OCI-LY1 (cell line): ENCODE data around the gene WWC2.

Experiments used
- H2AFZ ChIP-seq: fragments of 200-600 bp; sonication (generic), shearing (Covaris generic); 2 replicates; pipeline ENCODE4 v1.6.0; 2014; ENCODE audit warnings: antibody characterized with exemption, mild to moderate bottlenecking, low read length
- H3F3A ChIP-seq: fragments of 200-600 bp; sonication (generic), shearing (Covaris generic); 2 replicates; pipeline ENCODE4 v1.6.0; 2014; ENCODE audit warnings: mild to moderate bottlenecking, antibody characterized with exemption, low read length, moderate library complexity; ENCODE audit not compliant: insufficient read depth
- H3K27ac ChIP-seq: fragments of 200-600 bp; sonication (generic); 2 replicates; pipeline ENCODE4 v1.5.1; 2014; ENCODE audit warnings: low read length, mixed run types, mild to moderate bottlenecking, low read depth; ENCODE audit not compliant: poor library complexity, severe bottlenecking
- H3K27me3 ChIP-seq: fragments of 200-600 bp; sonication (generic); 2 replicates; pipeline ENCODE4 v1.6.0; 2014; ENCODE audit warnings: antibody characterized with exemption, mild to moderate bottlenecking, low read length, moderate library complexity; ENCODE audit not compliant: insufficient read depth
- H3K36me3 ChIP-seq: fragments of 200-600 bp; sonication (generic); 2 replicates; pipeline ENCODE4 v1.6.1; 2014; ENCODE audit warnings: mild to moderate bottlenecking, antibody characterized with exemption, low read length, moderate library complexity, mixed read lengths; ENCODE audit not compliant: insufficient read depth
- H3K4me1 ChIP-seq: fragments of 200-600 bp; sonication (generic); 2 replicates; pipeline ENCODE4 v1.5.1; 2014; ENCODE audit warnings: mild to moderate bottlenecking, low read length, moderate library complexity; ENCODE audit not compliant: insufficient read depth, severe bottlenecking
- H3K4me2 ChIP-seq: fragments of 200-600 bp; sonication (generic), shearing (Covaris generic); 2 replicates; pipeline ENCODE4 v1.6.1; 2014; ENCODE audit warnings: low read length
- H3K4me3 ChIP-seq: fragments of 200-600 bp; sonication (generic); 2 replicates; pipeline ENCODE4 v1.5.1; 2014; ENCODE audit warnings: low read length, low read depth, mild to moderate bottlenecking, mixed read lengths; ENCODE audit not compliant: poor library complexity, severe bottlenecking
- H3K79me2 ChIP-seq: fragments of 200-600 bp; shearing (Covaris generic); 2 replicates; pipeline ENCODE4 v1.6.1; 2016; ENCODE audit warnings: mixed run types, low read length, mixed read lengths; ENCODE audit not compliant: insufficient read depth
- H3K9ac ChIP-seq: fragments of 200-600 bp; sonication (generic), shearing (Covaris generic); 2 replicates; pipeline ENCODE4 v1.6.1; 2014; ENCODE audit warnings: mild to moderate bottlenecking, low read length, mixed read lengths
- H3K9me2 ChIP-seq: fragments of 200-600 bp; sonication (generic), shearing (Covaris generic); 2 replicates; pipeline ENCODE4 v1.6.1; 2014; ENCODE audit warnings: low read depth, mild to moderate bottlenecking, low read length, mixed read lengths
- H3K9me3 ChIP-seq: fragments of 200-600 bp; shearing (Covaris generic); 2 replicates; pipeline ENCODE4 v1.6.1; 2014; ENCODE audit warnings: low read length, mixed read lengths
- H4K20me1 ChIP-seq: fragments of 200-600 bp; sonication (generic), shearing (Covaris generic); 2 replicates; pipeline ENCODE4 v1.6.0; 2016; ENCODE audit warnings: mild to moderate bottlenecking, low read length; ENCODE audit not compliant: insufficient read depth
- CTCF ChIP-seq: fragments of 200-600 bp; sonication (generic), shearing (Covaris generic); IDR thresholded peaks from 2 replicates; pipeline ENCODE4 v1.5.1; 2017; ENCODE audit warnings: mild to moderate bottlenecking, antibody characterized with exemption, low read length, moderate library complexity, mixed read lengths
- EZH2 ChIP-seq: fragments of 200-600 bp; sonication (generic), shearing (Covaris generic); IDR thresholded peaks from 2 replicates; pipeline ENCODE4 v1.8.0; 2017; ENCODE audit warnings: borderline replicate concordance, mixed run types, mild to moderate bottlenecking, antibody characterized with exemption, low read length, moderate library complexity, mixed read lengths

The WWC2 gene

DNA sequence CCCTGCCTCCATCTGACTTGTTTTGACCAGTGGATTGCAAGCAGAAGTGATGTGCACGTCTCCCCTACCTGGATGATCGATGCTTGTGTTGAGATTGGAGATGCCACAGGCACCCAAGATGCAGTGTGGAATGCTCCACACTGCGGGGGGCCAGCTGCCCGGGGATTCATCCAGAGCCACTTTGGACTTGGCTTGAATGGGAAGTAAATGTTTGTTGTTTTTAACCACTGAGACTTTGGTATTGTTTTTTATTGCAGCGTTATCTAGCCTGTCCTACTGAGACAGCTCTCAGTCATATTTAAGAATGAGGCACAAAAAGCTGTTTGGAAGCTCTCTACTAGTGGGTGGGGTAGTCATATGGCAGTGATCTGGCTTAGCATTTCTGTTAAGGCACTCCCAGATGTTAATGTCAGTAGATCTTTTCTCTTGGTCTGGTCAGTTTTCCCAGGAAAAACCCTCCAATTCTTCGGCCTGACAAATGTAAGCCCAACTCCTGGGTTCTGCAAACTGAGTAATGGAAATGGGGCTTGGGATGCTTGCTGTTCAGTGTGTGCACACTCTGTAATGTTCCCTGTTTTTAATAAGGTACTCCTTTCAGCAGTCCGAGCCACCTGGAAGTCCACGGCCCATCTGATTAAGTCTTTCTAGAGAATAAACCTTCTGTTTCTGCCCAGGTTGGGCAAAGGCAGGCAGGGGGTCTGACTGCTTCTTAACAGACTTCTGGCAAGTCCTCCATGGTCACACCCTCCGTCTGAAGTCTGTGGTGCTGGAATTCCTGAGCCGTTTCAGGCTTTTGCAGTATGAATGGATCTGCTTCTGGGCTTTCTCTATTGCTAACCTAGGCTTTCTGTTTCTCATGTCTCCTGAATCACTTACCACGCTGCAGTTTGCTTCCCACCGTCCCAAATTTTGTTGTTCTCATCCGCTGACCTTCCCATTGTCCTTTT, 74.8 kb downstream of the WWC2 start:
- no peak overlapping the region for H3K4me2 ChIP-seq
- H3K4me3 ChIP-seq, result no peak overlapping the region
- H4K20me1 ChIP-seq, result no peaks in the 10 kb centered on the region
- no peaks in the 10 kb centered on the region for H3K4me1 ChIP-seq
- H3K79me2 ChIP-seq, result no peaks in the 10 kb centered on the region
- no peak for TF ChIP-seq EZH2
- no peaks in the 10 kb centered on the region for H3F3A ChIP-seq
- no peak overlapping the region for H3K27ac ChIP-seq
- H2AFZ ChIP-seq, result no peak overlapping the region
- no peaks in the 10 kb centered on the region for H3K27me3 ChIP-seq
- no peaks in the 10 kb centered on the region for H3K9me2 ChIP-seq
- H3K9me3 ChIP-seq, result no peaks in the 10 kb centered on the region
- H3K9ac ChIP-seq, result no peak overlapping the region
- H3K36me3 ChIP-seq, result no peaks in the 10 kb centered on the region

DNA sequence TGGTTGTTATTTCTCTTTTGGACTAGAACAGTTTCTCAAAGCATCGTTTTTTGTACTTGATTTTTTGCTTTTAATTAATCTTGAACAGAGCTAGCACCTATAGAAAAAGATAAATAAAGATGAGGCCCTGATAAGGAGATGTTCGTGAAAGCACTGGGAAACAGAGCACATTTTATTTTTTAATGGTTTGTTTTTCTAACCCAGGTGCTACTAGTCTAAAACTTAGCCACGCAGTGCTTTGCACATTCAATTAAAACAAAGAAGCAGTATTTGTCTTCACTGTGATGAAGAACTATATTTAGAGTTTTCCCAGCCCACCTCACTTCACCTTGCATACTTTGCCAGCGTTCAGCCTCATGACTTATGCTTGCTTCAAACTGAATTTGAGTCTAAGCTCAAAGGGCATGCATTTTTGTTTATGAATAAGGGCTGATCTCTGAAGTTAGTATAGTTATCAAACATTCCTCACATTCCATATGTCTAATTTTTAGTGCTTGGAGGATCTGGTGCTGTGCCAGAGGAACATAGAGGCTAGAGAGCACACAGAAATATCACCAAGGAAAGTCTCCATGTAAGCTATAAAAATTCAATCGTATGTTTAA, 76.7 kb downstream of the WWC2 start:
- no peaks in the 10 kb centered on the region for H3K9me3 ChIP-seq
- no peaks in the 10 kb centered on the region for H3F3A ChIP-seq
- no peak overlapping the region for H3K9ac ChIP-seq
- TF ChIP-seq EZH2, result no peak
- no peak for TF ChIP-seq CTCF
- H2AFZ ChIP-seq, result no peak overlapping the region
- no peaks in the 10 kb centered on the region for H3K36me3 ChIP-seq
- no peaks in the 10 kb centered on the region for H3K27me3 ChIP-seq
- H3K4me3 ChIP-seq, result no peak overlapping the region
- no peak overlapping the region for H3K27ac ChIP-seq
- H3K4me1 ChIP-seq, result no peaks in the 10 kb centered on the region
- H3K9me2 ChIP-seq, result no peaks in the 10 kb centered on the region
- no peak overlapping the region for H3K4me2 ChIP-seq
- no peaks in the 10 kb centered on the region for H3K79me2 ChIP-seq
- no peaks in the 10 kb centered on the region for H4K20me1 ChIP-seq

DNA sequence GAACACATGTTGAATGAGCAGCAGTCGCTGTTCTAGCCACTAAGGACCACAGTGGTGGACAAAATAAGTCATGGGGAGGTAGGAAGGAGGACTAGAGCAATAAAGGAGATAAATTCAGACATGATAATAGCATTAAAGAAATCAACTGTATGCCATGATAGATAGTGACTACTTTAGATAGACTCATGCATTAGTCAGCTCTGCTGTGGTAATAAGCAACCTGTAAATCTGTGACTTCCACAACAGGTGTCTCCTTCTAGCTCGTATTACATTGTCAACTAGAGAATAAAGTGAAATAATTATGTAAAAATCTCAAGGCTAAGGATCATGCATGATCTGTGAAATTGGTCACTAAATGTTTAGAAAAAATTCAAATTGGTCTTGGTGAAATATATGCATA, 77.9 kb downstream of the WWC2 start:
- H3K9me3 ChIP-seq, result no peaks in the 10 kb centered on the region
- H3K4me2 ChIP-seq, result no peak overlapping the region
- H2AFZ ChIP-seq, result no peak overlapping the region
- TF ChIP-seq CTCF (no peak), EZH2 (no peak)
- H3K9ac ChIP-seq, result no peak overlapping the region
- H3K9me2 ChIP-seq, result no peaks in the 10 kb centered on the region
- H3F3A ChIP-seq, result no peaks in the 10 kb centered on the region
- no peaks in the 10 kb centered on the region for H3K36me3 ChIP-seq
- no peaks in the 10 kb centered on the region for H3K4me1 ChIP-seq
- H3K27me3 ChIP-seq, result no peaks in the 10 kb centered on the region
- no peaks in the 10 kb centered on the region for H3K79me2 ChIP-seq
- H3K27ac ChIP-seq, result no peak overlapping the region
- no peaks in the 10 kb centered on the region for H4K20me1 ChIP-seq
- H3K4me3 ChIP-seq, result no peak overlapping the region
